ENCODE data around the gene SPATA9. TPM values are rescaled to one million over a fixed set of nuclear protein-coding genes. Genes with fewer than 3 reads are reported as not detected.

SPATA9 gene
- total RNA-seq, 1 experiment from 2014 or later = not detected

- Histone ChIP-seq H3K4me3 (ENCODE audit: insufficient read depth, low read depth, low read length) (no peak overlapping the region), H3K27me3 (ENCODE audit: control insufficient read depth, insufficient read depth, low read length) (no peaks in the 10 kb centered on the region), H3K36me3 (replicated peaks; ENCODE audit: control insufficient read depth, insufficient read depth, low read length) (no peaks in the 10 kb centered on the region)
- DNase-seq = no peak
Observed at GRCh38 chr5:95671826-95672225, 11.0 kb downstream of the SPATA9 start.

- no peak for DNase-seq
Observed at GRCh38 chr5:95670568-95670967, 12.2 kb downstream of the SPATA9 start.

GRCh38 chr5:95669985-95670384 is 12.8 kb downstream of the SPATA9 start:
- DNase-seq = no peak
- H3K4me3 ChIP-seq (ENCODE audit: insufficient read depth, low read depth, low read length) = no peak overlapping the region
- no peaks in the 10 kb centered on the region for H3K27me3 ChIP-seq (ENCODE audit: control insufficient read depth, insufficient read depth, low read length)
- H3K36me3 ChIP-seq (replicated peaks; ENCODE audit: control insufficient read depth, insufficient read depth, low read length) = no peaks in the 10 kb centered on the region

More at GRCh38 chr5:95670568-95670967, 12.2 kb downstream of the SPATA9 start:
- Histone ChIP-seq H3K27me3 (ENCODE audit: control insufficient read depth, insufficient read depth, low read length) (no peaks in the 10 kb centered on the region), H3K4me3 (ENCODE audit: insufficient read depth, low read depth, low read length) (no peak overlapping the region), H3K36me3 (replicated peaks; ENCODE audit: control insufficient read depth, insufficient read depth, low read length) (no peaks in the 10 kb centered on the region)

GRCh38 chr5:95669540-95669939 is 13.3 kb downstream of the SPATA9 start:
- H3K4me3 ChIP-seq (ENCODE audit: insufficient read depth, low read depth, low read length) = no peak overlapping the region
- no peak for DNase-seq
- H3K36me3 ChIP-seq (replicated peaks; ENCODE audit: control insufficient read depth, insufficient read depth, low read length) = no peaks in the 10 kb centered on the region
- H3K27me3 ChIP-seq (ENCODE audit: control insufficient read depth, insufficient read depth, low read length) = no peaks in the 10 kb centered on the region

GRCh38 chr5:95668728-95669127 is 14.1 kb downstream of the SPATA9 start:
- Histone ChIP-seq H3K27me3 (ENCODE audit: control insufficient read depth, insufficient read depth, low read length) (no peaks in the 10 kb centered on the region), H3K4me3 (ENCODE audit: insufficient read depth, low read depth, low read length) (no peak overlapping the region), H3K36me3 (replicated peaks; ENCODE audit: control insufficient read depth, insufficient read depth, low read length) (no peaks in the 10 kb centered on the region)
- DNase-seq = no peak

DNA sequence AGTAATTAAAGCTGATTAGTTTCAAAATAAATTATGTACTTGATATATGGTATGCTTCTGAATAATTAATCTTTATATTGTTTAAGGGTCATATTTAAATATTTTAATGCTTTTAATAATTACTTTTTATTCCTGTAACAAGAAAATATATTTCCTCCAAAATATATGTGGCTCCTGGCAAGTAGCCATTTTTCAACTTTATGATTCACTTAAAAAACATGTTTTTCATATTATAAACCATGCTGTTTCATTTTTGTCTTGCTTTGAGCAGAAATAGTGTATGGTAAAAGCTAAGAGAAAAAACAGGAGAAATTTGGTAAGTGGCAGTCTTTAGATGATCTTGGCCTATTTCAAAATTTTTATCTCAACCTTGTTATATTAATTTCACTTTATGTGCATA is 14.6 kb downstream of the SPATA9 start:
- Histone ChIP-seq H3K36me3 (replicated peaks; ENCODE audit: control insufficient read depth, insufficient read depth, low read length) (no peaks in the 10 kb centered on the region), H3K4me3 (ENCODE audit: insufficient read depth, low read depth, low read length) (no peak overlapping the region), H3K27me3 (ENCODE audit: control insufficient read depth, insufficient read depth, low read length) (no peaks in the 10 kb centered on the region)
- no peak for DNase-seq

- no peak for DNase-seq
- H3K36me3 ChIP-seq (replicated peaks; ENCODE audit: control insufficient read depth, insufficient read depth, low read length) = no peaks in the 10 kb centered on the region
- H3K4me3 ChIP-seq (ENCODE audit: insufficient read depth, low read depth, low read length) = no peak overlapping the region
- no peaks in the 10 kb centered on the region for H3K27me3 ChIP-seq (ENCODE audit: control insufficient read depth, insufficient read depth, low read length)
Observed at GRCh38 chr5:95667678-95668077, 15.1 kb downstream of the SPATA9 start.

GRCh38 chr5:95667061-95667618 is 15.7 kb downstream of the SPATA9 start:
- no peaks in the 10 kb centered on the region for H3K36me3 ChIP-seq (replicated peaks; ENCODE audit: control insufficient read depth, insufficient read depth, low read length)
- no peak for DNase-seq
- no peaks in the 10 kb centered on the region for H3K27me3 ChIP-seq (ENCODE audit: control insufficient read depth, insufficient read depth, low read length)
- no peak overlapping the region for H3K4me3 ChIP-seq (ENCODE audit: insufficient read depth, low read depth, low read length)

DNA sequence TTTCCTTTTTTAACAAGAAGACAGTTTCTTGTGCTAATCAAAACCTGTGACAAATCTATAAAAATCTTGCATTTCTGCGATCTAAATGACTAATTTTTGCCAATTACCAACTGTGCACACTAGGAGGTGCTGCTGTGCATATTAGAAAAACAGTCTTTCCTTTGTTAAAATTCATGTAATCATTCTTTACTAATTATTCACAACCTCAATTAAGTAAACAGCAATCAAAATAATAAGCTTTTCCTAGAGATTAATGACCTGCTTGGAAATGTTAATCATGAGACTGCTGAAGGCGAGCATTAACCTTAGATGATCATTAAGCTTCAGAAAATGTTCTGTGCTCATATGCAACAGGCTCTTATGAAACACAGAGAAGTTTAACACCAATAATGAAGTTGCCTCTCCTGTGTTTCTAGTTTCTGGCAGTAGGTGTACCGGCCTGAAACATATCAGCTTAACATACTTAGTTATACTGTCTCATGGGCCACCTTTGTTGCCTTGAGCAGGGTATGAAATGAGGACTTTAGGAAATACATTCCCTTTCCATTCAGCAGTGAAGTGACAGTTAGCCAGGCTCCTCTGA is 18.5 kb downstream of the SPATA9 start:
- DNase-seq = no peak
- Histone ChIP-seq H3K36me3 (replicated peaks; ENCODE audit: control insufficient read depth, insufficient read depth, low read length) (no peaks in the 10 kb centered on the region), H3K4me3 (ENCODE audit: insufficient read depth, low read depth, low read length) (no peak overlapping the region), H3K27me3 (ENCODE audit: control insufficient read depth, insufficient read depth, low read length) (no peaks in the 10 kb centered on the region)

DNA sequence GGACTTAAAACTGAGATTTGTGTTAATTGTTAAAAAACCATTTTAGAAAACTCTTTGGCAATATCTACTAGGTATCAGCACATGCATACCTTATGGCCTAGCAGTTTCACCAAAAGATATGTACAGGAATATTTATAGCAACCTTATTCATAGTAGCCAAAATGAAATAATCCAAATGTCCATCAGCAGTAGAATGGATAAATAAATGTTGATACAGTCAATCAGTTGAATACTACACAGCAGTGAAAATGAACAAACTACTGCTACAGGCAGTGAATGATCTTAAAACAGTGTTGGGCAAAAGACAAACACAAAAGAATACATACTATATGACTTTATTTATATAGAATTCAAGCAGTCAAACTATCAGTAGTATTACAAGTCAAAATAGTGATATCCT is 19.8 kb downstream of the SPATA9 start:
- no peaks in the 10 kb centered on the region for H3K36me3 ChIP-seq (replicated peaks; ENCODE audit: control insufficient read depth, insufficient read depth, low read length)
- no peak for DNase-seq
- no peaks in the 10 kb centered on the region for H3K27me3 ChIP-seq (ENCODE audit: control insufficient read depth, insufficient read depth, low read length)
- H3K4me3 ChIP-seq (ENCODE audit: insufficient read depth, low read depth, low read length) = no peak overlapping the region

- Histone ChIP-seq H3K27me3 (ENCODE audit: control insufficient read depth, insufficient read depth, low read length) (no peaks in the 10 kb centered on the region; the same call in 1 of the 2 replicates), H3K4me3 (ENCODE audit: insufficient read depth, low read depth, low read length) (no peak overlapping the region), H3K36me3 (replicated peaks; ENCODE audit: control insufficient read depth, insufficient read depth, low read length) (no peaks in the 10 kb centered on the region)
- no peak for DNase-seq
Observed at GRCh38 chr5:95660060-95660459, 22.7 kb downstream of the SPATA9 start.

DNA sequence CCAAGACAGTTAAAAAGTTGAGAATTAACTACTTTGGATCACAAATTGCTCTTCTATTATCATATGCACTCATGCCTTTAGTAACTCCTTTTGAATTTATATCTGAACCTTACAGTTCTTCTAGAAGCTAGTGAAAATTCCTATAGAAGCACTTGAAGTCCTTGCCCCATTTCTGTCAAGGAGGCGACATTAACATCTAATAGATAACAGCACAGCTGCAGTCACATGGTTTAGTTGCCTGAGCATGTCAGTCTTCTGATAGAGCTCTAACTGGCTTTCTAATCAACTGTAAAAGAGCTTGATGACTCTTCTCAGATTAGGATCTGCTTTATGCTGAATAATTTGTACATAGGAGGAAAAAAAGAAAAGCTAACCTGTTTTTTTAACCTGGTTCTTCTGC is 27.2 kb downstream of the SPATA9 start:
- Histone ChIP-seq H3K36me3 (replicated peaks; ENCODE audit: control insufficient read depth, insufficient read depth, low read length) (no peaks in the 10 kb centered on the region), H3K27me3 (ENCODE audit: control insufficient read depth, insufficient read depth, low read length) (no peaks in the 10 kb centered on the region; the same call in 1 of the 2 replicates), H3K4me3 (ENCODE audit: insufficient read depth, low read depth, low read length) (no peak overlapping the region)
- DNase-seq = no peak

- no peaks in the 10 kb centered on the region for H3K36me3 ChIP-seq (replicated peaks; ENCODE audit: control insufficient read depth, insufficient read depth, low read length)
- no peaks in the 10 kb centered on the region; the same call in 1 of the 2 replicates for H3K27me3 ChIP-seq (ENCODE audit: control insufficient read depth, insufficient read depth, low read length)
- no peak overlapping the region for H3K4me3 ChIP-seq (ENCODE audit: insufficient read depth, low read depth, low read length)
- DNase-seq = no peak
Observed at GRCh38 chr5:95654196-95654595, 28.6 kb downstream of the SPATA9 start.

GRCh38 chr5:95652849-95653248 is 29.9 kb downstream of the SPATA9 start:
- DNase-seq = no peak
- Histone ChIP-seq H3K36me3 (replicated peaks; ENCODE audit: control insufficient read depth, insufficient read depth, low read length) (no peaks in the 10 kb centered on the region), H3K27me3 (ENCODE audit: control insufficient read depth, insufficient read depth, low read length) (no peaks in the 10 kb centered on the region; the same call in 1 of the 2 replicates), H3K4me3 (ENCODE audit: insufficient read depth, low read depth, low read length) (no peak overlapping the region)

- H3K4me3 ChIP-seq (ENCODE audit: insufficient read depth, low read depth, low read length) = no peak overlapping the region
- DNase-seq = no peak
Observed at GRCh38 chr5:95649842-95650620, 32.8 kb downstream of the SPATA9 start.

More at GRCh38 chr5:95649842-95650620, 32.8 kb downstream of the SPATA9 start:
- H3K36me3 ChIP-seq (replicated peaks; ENCODE audit: control insufficient read depth, insufficient read depth, low read length) = no peaks in the 10 kb centered on the region
- no peaks in the 10 kb centered on the region for H3K27me3 ChIP-seq (ENCODE audit: control insufficient read depth, insufficient read depth, low read length)
